Measurements from ENCODE around the gene MEG3.

- TF ChIP-seq ZNF384 (IDR thresholded peaks at IDR 0.05), result no peak
- no peak for TF ChIP-seq PKNOX1 (IDR thresholded peaks at IDR 0.05)
- TF ChIP-seq SUZ12 (IDR thresholded peaks at IDR 0.05), result no peak
- no peak for TF ChIP-seq SP1 (IDR thresholded peaks at IDR 0.05)
- TF ChIP-seq HDGF (IDR thresholded peaks at IDR 0.05; ENCODE audit: borderline replicate concordance), result no peak
- TF ChIP-seq TARDBP (IDR thresholded peaks at IDR 0.05), result no peak
- no peak for TF ChIP-seq ARNT (IDR thresholded peaks at IDR 0.05)
Measured at GRCh38 chr14:100834082-100834793, 8.3 kb downstream of the MEG3 start.

Data from HEK293T (cell line).